HEK293T (cell line): ENCODE results near the gene HPS3.

Experiments
- BHLHE40 ChIP-seq: fragments of 450-650 bp; IDR thresholded peaks from 2 replicates; pipeline ENCODE4 v1.6.1; 2016; ENCODE audit warnings: mild to moderate bottlenecking, moderate library complexity, borderline replicate concordance
- ELF4 ChIP-seq: fragments of 450-650 bp; IDR thresholded peaks from 2 replicates; pipeline ENCODE4 v1.6.1; 2017; ENCODE audit warnings: antibody characterized with exemption
- SP1 ChIP-seq: fragments of 450-650 bp; IDR thresholded peaks from 2 replicates; pipeline ENCODE4 v1.6.1; 2017
- TARDBP ChIP-seq: fragments of 450-650 bp; IDR thresholded peaks from 2 replicates; pipeline ENCODE4 v1.6.1; 2016

GRCh38 chr3:149153402-149153801 lies 24.0 kb downstream of the HPS3 start:
- no peak for TF ChIP-seq SP1
- no peak for TF ChIP-seq ELF4
- no peak for TF ChIP-seq BHLHE40
- TF ChIP-seq TARDBP: no peak
